Esophagus squamous epithelium (tissue), 5 donors: ENCODE measurements around the gene PHIP. TPM values are rescaled to one million over a fixed set of nuclear protein-coding genes. Genes with fewer than 3 reads are reported as not detected.

Experiments
- DNase-seq: peaks from one replicate; lab custom pipeline; 2025; lab: John Stamatoyannopoulos, UW
- H3K27ac ChIP-seq, 4 donors: fragments of 200-600 bp; sonication (generic); one replicate each; pipeline ENCODE4 v1.5.1; 2016 to 2019; ENCODE audit warnings: mild to moderate bottlenecking in 1 of 4
- H3K27me3 ChIP-seq, 4 donors: fragments of 200-600 bp; sonication (generic); 1 replicate in 3 of 4; 2 replicates in 1 of 4; pipeline versions ENCODE4 v1.5.1 to v1.6.0; 2017 to 2021; ENCODE audit warnings: antibody characterized with exemption in 1 of 4
- H3K36me3 ChIP-seq, 3 donors: fragments of 200-600 bp; sonication (generic); one replicate each; pipeline ENCODE4 v1.5.1; 2016 to 2019
- H3K4me1 ChIP-seq, 3 donors: fragments of 200-600 bp; sonication (generic); one replicate each; pipeline ENCODE4 v1.5.1; 2017 to 2019
- H3K4me3 ChIP-seq, 4 donors: fragments of 200-600 bp; sonication (generic); 1 replicate in 3 of 4; 2 replicates in 1 of 4; pipeline ENCODE4 v1.5.1; 2016 to 2019; ENCODE audit warnings: mild to moderate bottlenecking in 2 of 4, moderate library complexity in 1 of 4
- H3K9me3 ChIP-seq, 3 donors: fragments of 200-600 bp; sonication (generic); one replicate each; pipeline ENCODE4 v1.5.1; 2016 to 2019
- POLR2A ChIP-seq, 4 donors: fragments of 450-650 bp; IDR thresholded peaks; one replicate each; pipeline ENCODE4 v1.6.1; 2017; ENCODE audit warnings: antibody characterized with exemption in 4 of 4, mild to moderate bottlenecking in 4 of 4, moderate library complexity in 3 of 4
- WGBS, 2 donors: methylation state at CpG; one replicate each; pipeline ENCODE4 v1.1.5; 2018; 5-methylcytosine and 5-hydroxymethylcytosine counted together
- intact Hi-C: fragments of 100-400 bp; cut with DNase I; formaldehyde crosslinking; loops from one replicate; pipeline ENCODE4 v1.15.0; 2022
- total RNA-seq, 4 donors: library from RNA; depleted of rRNA; stranded (reverse); fragments of >200 nt; gene quantifications; one replicate each; pipeline ENCODE4 v1.1.0, GENCODE V29; 2016
- TF ChIP-seq, protein P1 (sequence below), 6 experiments: fragments of 450-650 bp in 4 of 6; fragments of 200-600 bp in 2 of 6; sonication (generic) in 2 of 6; IDR thresholded peaks; one replicate each; pipeline ENCODE4 v1.5.1; 2016 to 2019; ENCODE audit warnings: antibody characterized with exemption in 6 of 6, mild to moderate bottlenecking in 4 of 6, moderate library complexity in 4 of 6
- donor health status: DM: yes; HTN: yes; CAD: no.

Gene PHIP
- total RNA-seq, 4 donors from 2014 or later = 11.5 to 24.0 (median 17.1) TPM

DNA sequence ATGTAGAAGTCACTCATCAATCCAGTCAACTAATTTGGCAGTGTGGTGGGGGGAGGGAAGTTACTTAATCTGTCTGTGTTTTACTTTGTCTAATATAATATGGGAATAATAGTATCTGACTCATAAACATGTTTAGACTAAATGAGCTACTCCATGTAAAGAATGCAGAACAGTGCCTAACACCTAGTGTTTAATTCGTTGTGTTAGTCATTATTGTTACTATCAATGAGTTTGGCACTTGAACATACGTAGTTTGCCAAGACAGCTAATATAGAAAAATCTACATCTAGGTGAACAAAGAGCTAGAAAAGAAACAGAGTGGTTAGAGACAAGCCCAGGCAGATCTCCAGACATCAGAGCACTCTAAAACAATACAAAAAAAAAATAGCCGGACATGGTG lies 161.6 kb downstream of the PHIP start:
- WGBS, 2 donors = 40% methylated on average over 3 of the region's 3 CpGs

DNA sequence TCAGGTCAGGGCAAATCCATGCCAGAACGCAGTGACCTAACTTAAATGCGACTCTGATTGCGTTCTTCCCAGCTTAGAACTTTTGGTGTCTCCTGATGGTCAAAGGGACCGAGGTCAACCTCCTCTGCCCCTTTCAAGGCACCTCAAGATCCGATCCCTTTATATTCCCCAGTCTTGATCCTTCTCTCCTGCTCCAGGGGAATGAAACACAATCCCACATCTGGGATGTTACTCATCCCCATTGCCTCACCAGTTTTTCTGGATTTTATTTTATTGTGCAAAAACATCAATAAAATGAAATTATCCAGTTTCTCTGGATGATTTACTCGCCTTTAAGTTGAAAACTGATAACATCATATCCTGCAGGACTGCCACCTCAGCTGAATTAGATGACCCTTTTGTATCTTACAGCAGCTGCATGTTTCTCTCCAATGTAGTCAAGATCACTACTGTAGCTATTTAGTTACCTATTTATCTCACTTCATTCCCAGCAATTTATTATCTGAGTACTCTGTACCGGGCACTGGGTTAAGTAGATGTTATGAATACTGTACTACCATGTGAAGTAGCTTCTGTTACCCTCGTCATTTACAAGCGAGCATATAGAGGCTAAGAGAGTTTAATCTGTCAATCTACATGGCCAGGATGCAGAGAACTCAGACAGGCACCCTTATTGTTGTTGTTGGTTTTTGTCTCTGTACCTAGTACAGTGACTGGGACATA lies 166.7 kb downstream of the PHIP start:
- no peak overlapping the region for H3K27ac ChIP-seq

More for the DNA sequence above, 161.6 kb downstream of the PHIP start:
- intact Hi-C loops = no loop called here
- Histone ChIP-seq H3K27me3 (no peaks in the 10 kb centered on the region), H3K36me3 (no peaks in the 10 kb centered on the region), H3K4me1 (peaks cover 0 to 4% (median 0%) of the 10 kb centered on the region in 3 donors), H3K4me3 (no peak overlapping the region), H3K27ac (no peak overlapping the region), H3K9me3 (peaks cover 0 to 23% (median 7%) of the 10 kb centered on the region in 3 donors)
- TF ChIP-seq, protein P1, sequence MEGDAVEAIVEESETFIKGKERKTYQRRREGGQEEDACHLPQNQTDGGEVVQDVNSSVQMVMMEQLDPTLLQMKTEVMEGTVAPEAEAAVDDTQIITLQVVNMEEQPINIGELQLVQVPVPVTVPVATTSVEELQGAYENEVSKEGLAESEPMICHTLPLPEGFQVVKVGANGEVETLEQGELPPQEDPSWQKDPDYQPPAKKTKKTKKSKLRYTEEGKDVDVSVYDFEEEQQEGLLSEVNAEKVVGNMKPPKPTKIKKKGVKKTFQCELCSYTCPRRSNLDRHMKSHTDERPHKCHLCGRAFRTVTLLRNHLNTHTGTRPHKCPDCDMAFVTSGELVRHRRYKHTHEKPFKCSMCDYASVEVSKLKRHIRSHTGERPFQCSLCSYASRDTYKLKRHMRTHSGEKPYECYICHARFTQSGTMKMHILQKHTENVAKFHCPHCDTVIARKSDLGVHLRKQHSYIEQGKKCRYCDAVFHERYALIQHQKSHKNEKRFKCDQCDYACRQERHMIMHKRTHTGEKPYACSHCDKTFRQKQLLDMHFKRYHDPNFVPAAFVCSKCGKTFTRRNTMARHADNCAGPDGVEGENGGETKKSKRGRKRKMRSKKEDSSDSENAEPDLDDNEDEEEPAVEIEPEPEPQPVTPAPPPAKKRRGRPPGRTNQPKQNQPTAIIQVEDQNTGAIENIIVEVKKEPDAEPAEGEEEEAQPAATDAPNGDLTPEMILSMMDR (IDR thresholded peaks at IDR 0.05) = no peak
- TF ChIP-seq POLR2A (IDR thresholded peaks at IDR 0.05) = no peak
- no peak for DNase-seq

DNA sequence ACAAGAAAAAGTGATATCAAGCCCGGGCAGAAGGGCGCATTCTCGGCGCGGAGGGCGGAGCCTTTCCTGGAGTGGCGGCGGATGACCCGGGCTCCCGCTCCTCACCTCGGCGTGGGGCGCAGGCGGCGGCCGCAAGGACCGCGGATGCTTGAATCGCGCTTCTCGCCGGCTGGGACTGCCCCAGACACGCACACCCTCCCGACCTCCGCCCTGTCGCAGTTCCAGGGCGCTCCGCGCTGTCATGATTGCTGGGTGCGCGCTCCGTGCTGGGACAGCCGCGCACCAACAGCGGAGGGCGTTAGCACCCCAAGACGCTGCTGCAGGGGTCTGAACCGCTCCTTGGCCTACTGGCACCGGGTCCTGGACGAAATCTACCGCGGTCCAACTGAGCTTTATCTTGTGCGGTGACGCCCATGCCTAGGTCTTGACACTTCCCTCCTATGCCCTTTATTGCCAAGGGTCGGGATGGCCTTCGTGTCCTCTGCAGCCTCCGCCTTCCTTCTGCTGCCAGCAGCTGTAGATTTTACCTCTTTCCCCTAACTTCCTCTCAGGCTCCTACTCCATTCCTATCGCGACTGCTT lies 167.4 kb downstream of the PHIP start:
- intact Hi-C loops = no loop called here
- peaks cover 0 to 9% (median 0%) of the 10 kb centered on the region in 4 donors for H3K27me3 ChIP-seq
- TF ChIP-seq POLR2A (IDR thresholded peaks at IDR 0.05) = no peak
- TF ChIP-seq, protein P1 (IDR thresholded peaks at IDR 0.05) = no peak
- peaks cover 4 to 31% (median 8%) of the 10 kb centered on the region in 3 donors for H3K4me1 ChIP-seq
- H3K4me3 ChIP-seq = peak overlapping the region; percentile 28 to 64 (median 51)
- 7 to 17% methylated on average over 12 to 21 of the region's 49 CpGs for WGBS, 2 donors
- no peak for DNase-seq
- no peaks in the 10 kb centered on the region for H3K36me3 ChIP-seq
- H3K27ac ChIP-seq = no peak overlapping the region
- H3K9me3 ChIP-seq = no peaks in the 10 kb centered on the region

More for the DNA sequence above, 166.7 kb downstream of the PHIP start:
- Histone ChIP-seq H3K36me3 (no peaks in the 10 kb centered on the region), H3K4me3 (peak overlapping the region in 2 of 4 donors; percentile 52 to 64), H3K4me1 (peaks cover 4 to 34% (median 8%) of the 10 kb centered on the region in 3 donors), H3K9me3 (no peaks in the 10 kb centered on the region), H3K27me3 (peaks cover 0 to 9% (median 0%) of the 10 kb centered on the region in 4 donors)
- 83% methylated on average over 9 of the region's 9 CpGs for WGBS, 2 donors
- TF ChIP-seq, protein P1 (IDR thresholded peaks at IDR 0.05) = no peak
- no peak for TF ChIP-seq POLR2A (IDR thresholded peaks at IDR 0.05)
- intact Hi-C loops = no loop called here
- no peak for DNase-seq

DNA sequence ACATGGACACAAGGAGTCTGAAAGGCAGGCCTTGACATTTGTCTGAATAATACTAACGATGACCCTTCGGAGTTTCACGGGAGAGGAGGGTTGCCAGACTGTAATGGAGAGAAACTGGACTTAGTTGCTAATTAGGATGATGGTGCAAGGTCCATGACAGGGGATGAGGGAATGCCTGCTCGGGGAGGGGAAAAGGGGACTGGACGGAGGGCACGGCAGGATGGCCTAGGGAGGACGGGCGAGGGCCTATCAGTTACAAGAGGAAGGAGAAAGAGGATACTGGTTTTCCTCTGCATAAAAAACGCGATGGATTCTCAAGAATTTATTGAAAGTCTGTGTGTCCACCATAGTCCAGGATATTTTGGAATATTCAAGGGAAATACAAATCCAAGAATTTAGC lies 168.0 kb downstream of the PHIP start:
- H3K4me3 ChIP-seq = peak overlapping the region in 3 of 4 donors; percentile 50 to 64 (median 52)
- 84 to 87% methylated on average over 10 of the region's 10 CpGs for WGBS, 2 donors
- TF ChIP-seq POLR2A (IDR thresholded peaks at IDR 0.05) = no peak
- TF ChIP-seq, protein P1 (IDR thresholded peaks at IDR 0.05) = no peak
- peaks cover 4 to 31% (median 8%) of the 10 kb centered on the region in 3 donors for H3K4me1 ChIP-seq
- H3K27ac ChIP-seq = no peak overlapping the region
- intact Hi-C loops = no loop called here
- DNase-seq = no peak
- H3K9me3 ChIP-seq = no peaks in the 10 kb centered on the region
- H3K27me3 ChIP-seq = peaks cover 0 to 9% (median 0%) of the 10 kb centered on the region in 4 donors
- no peaks in the 10 kb centered on the region for H3K36me3 ChIP-seq

DNA sequence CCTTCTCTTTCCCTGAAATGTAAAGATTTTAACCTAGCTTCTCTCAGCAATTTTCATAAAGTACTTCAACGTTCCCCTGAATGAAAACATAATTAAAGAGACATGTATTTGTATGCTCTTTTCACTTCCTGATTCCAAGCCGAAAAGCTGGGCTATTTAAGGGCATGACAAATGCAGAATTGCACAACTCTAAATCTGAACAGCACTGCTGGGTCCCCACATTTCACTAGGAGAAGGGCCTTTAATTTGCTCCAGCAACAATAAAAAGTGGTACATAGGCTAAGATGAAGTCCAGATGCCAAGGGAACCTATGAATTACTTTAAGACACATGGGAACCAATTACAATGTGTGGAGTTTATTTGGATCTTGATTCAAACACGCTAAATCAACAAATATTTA lies 168.7 kb downstream of the PHIP start:
- no peak for TF ChIP-seq POLR2A (IDR thresholded peaks at IDR 0.05)
- TF ChIP-seq, protein P1 (IDR thresholded peaks at IDR 0.05) = no peak
- peak overlapping the region in 1 of 4 donors; percentile 54 for H3K27ac ChIP-seq
- H3K36me3 ChIP-seq = no peaks in the 10 kb centered on the region
- intact Hi-C loops = no loop called here
- peaks cover 0 to 9% (median 0%) of the 10 kb centered on the region in 4 donors for H3K27me3 ChIP-seq
- peaks cover 4 to 31% (median 8%) of the 10 kb centered on the region in 3 donors for H3K4me1 ChIP-seq
- DNase-seq = no peak
- no peak overlapping the region for H3K4me3 ChIP-seq
- WGBS, 2 donors = 38 to 53% methylated on average over 3 of the region's 3 CpGs
- H3K9me3 ChIP-seq = no peaks in the 10 kb centered on the region
